K562 (cell line): Measurements from ENCODE around the gene DGCR8. TPM values are rescaled to one million over a fixed set of nuclear protein-coding genes. Genes with fewer than 3 reads are reported as not detected.

ENCODE experiments used
- CCNT2 ChIP-seq: IDR thresholded peaks from 2 replicates; pipeline ENCODE4 v1.6.1; 2011; ENCODE audit warnings: borderline replicate concordance, low read depth, mild to moderate bottlenecking, moderate library complexity, mixed read lengths, low read length; ENCODE audit not compliant: insufficient read length; ENCODE audit errors: extremely low read depth
- CREB3L1 ChIP-seq: fragments of 450-650 bp; IDR thresholded peaks from 2 replicates; pipeline ENCODE4 v1.6.1; 2014; ENCODE audit warnings: low read depth, mild to moderate bottlenecking, moderate library complexity, borderline replicate concordance
- ESRRB ChIP-seq: fragments of 250-450 bp; sonication (Bioruptor Pico); IDR thresholded peaks from 2 replicates; pipeline ENCODE4 v1.5.0; 2020; ENCODE audit warnings: mild to moderate bottlenecking, moderate library complexity, borderline replicate concordance
- FOXJ3 ChIP-seq: sonication (generic); formaldehyde crosslinking; IDR thresholded peaks from 2 replicates; pipeline ENCODE4 v1.4.0; 2020; ENCODE audit warnings: mild to moderate bottlenecking, missing genetic modification reagents
- GABPB2 ChIP-seq: fragments of 250-450 bp; sonication (Bioruptor Pico); conservative IDR thresholded peaks from 2 replicates; pipeline ENCODE4 v1.5.1; 2021; ENCODE audit warnings: mild to moderate bottlenecking
- GTF2B ChIP-seq: IDR thresholded peaks from 2 replicates; pipeline ENCODE4 v1.6.1; 2011; ENCODE audit not compliant: insufficient read length; ENCODE audit errors: extremely low read depth
- JUNB ChIP-seq: fragments of 450-650 bp; formaldehyde crosslinking; conservative IDR thresholded peaks from 2 replicates; pipeline ENCODE4 v1.4.0; 2020; ENCODE audit warnings: mild to moderate bottlenecking
- MEIS2 ChIP-seq: fragments of 450-650 bp; IDR thresholded peaks from 2 replicates; pipeline ENCODE4 v1.6.1; 2014; ENCODE audit warnings: mild to moderate bottlenecking; ENCODE audit not compliant: partially characterized antibody
- NFE2L1 ChIP-seq: fragments of 450-650 bp; IDR thresholded peaks from 2 replicates; pipeline ENCODE4 v1.6.1; 2016; ENCODE audit warnings: missing genetic modification characterization, low read depth, mild to moderate bottlenecking, missing compliant biosample characterization, moderate library complexity, borderline replicate concordance
- PML ChIP-seq: IDR thresholded peaks from 2 replicates; pipeline ENCODE4 v1.6.1; 2012; ENCODE audit warnings: low read length, inconsistent platforms
- POLR2AphosphoS2 ChIP-seq: IDR thresholded peaks from 2 replicates; pipeline ENCODE4 v1.6.1; 2012; ENCODE audit warnings: low read length, improper control_type of control experiment
- POLR2G ChIP-seq: fragments of 200-400 bp; formaldehyde crosslinking; IDR thresholded peaks from 2 replicates; pipeline ENCODE4 v1.6.1; 2017; ENCODE audit warnings: low read depth, mild to moderate bottlenecking, antibody characterized with exemption, low read length, moderate library complexity
- RBM15 ChIP-seq: fragments of 200-400 bp; formaldehyde crosslinking; IDR thresholded peaks from 2 replicates; pipeline ENCODE4 v1.6.1; 2018; ENCODE audit warnings: mild to moderate bottlenecking, low read length, moderate library complexity; ENCODE audit not compliant: insufficient read depth
- RBM22 ChIP-seq: fragments of 200-400 bp; formaldehyde crosslinking; IDR thresholded peaks from 2 replicates; pipeline ENCODE4 v1.6.1; 2018; ENCODE audit warnings: low read length, low read depth; ENCODE audit not compliant: poor library complexity, severe bottlenecking
- SFPQ ChIP-seq: fragments of 200-400 bp; formaldehyde crosslinking; IDR thresholded peaks from 2 replicates; pipeline ENCODE4 v1.6.1; 2017; ENCODE audit warnings: mild to moderate bottlenecking, low read depth, low read length, moderate library complexity
- SMARCE1 ChIP-seq: fragments of 450-650 bp; IDR thresholded peaks from 2 replicates; pipeline ENCODE4 v1.7.1; 2016; ENCODE audit warnings: mild to moderate bottlenecking
- SNRNP70 ChIP-seq: fragments of 200-400 bp; formaldehyde crosslinking; optimal IDR thresholded peaks from 2 replicates; pipeline ENCODE3; 2017; ENCODE audit warnings: low read depth, low read length
- ZBTB12 ChIP-seq: fragments of 250-450 bp; sonication (Bioruptor Pico); IDR thresholded peaks from 2 replicates; pipeline ENCODE4 v1.4.0; 2020
- ZNF134 ChIP-seq: fragments of 250-450 bp; sonication (Bioruptor Pico); conservative IDR thresholded peaks from 2 replicates; pipeline ENCODE4 v1.4.0; 2020
- ZNF212 ChIP-seq: fragments of 450-650 bp; formaldehyde crosslinking; IDR thresholded peaks from 2 replicates; pipeline ENCODE4 v1.4.0; 2020; ENCODE audit warnings: mild to moderate bottlenecking
- ZNF644 ChIP-seq: fragments of 200-800 bp; sonication (Bioruptor generic); IDR thresholded peaks from 2 replicates; pipeline ENCODE4 v1.6.1; 2016; ENCODE audit warnings: low read depth, missing genetic modification characterization, missing compliant biosample characterization
- polyA plus RNA-seq, 8 experiments: library from polyadenylated mRNA; depleted of rRNA in 4 of 8; stranded (reverse) in 5 of 8; unstranded in 3 of 8; fragments of >200 nt; fragmentation: Nextera tagmentation in 2 of 8; fragmentation: Illumina TruSeq in 1 of 8; extraction: Ambion mirVana in 2 of 8; extraction: Trizol in 1 of 8; gene quantifications; 2 replicates each; pipeline versions ENCODE4 v1.2.1 to v1.2.3, GENCODE V29; 2011 to 2014; ENCODE audit warnings: inconsistent platforms in 1 of 8, missing spikeins in 1 of 8
- total RNA-seq, 7 experiments: library from RNA; depleted of rRNA in 6 of 7; stranded (reverse); fragments of >200 nt in 6 of 7; fragmentation: Illumina TruSeq in 2 of 7; extraction: Trizol in 2 of 7; gene quantifications; 2 replicates each; pipeline versions ENCODE4 v1.2.1 to v1.2.3, GENCODE V29; 2011 to 2021; ENCODE audit warnings: low replicate concordance in 1 of 7

Gene DGCR8
- total and polyA plus RNA-seq, 9 of the 15 experiments (the other 6 are each of a cell fraction or from before 2014, with no cell fraction given) = 5.9 to 144 (median 80.1) TPM

GRCh38 chr22:20101638-20102037 is 21.6 kb downstream of the DGCR8 start (continued):
- no peak for TF ChIP-seq SFPQ
- TF ChIP-seq ZNF134 = no peak
- TF ChIP-seq ZBTB12 = no peak
- peak; percentile 51; the same call in 1 of the 2 replicates for TF ChIP-seq POLR2G
- TF ChIP-seq FOXJ3 (CRISPR knock-in tag) = no peak
- 0 out of 2 replicates have a peak, but pooled peaks have one; percentile 3 for TF ChIP-seq PML
- no peak for TF ChIP-seq ESRRB
- TF ChIP-seq JUNB (CRISPR knock-in tag) = no peak
- peak; percentile 23; the same call in 1 of the 2 replicates for TF ChIP-seq POLR2AphosphoS2
- peak; percentile 72 for TF ChIP-seq RBM22
- no peak for TF ChIP-seq CCNT2
- TF ChIP-seq ZNF644 = no peak
- no peak for TF ChIP-seq CREB3L1
- TF ChIP-seq RBM15 = no peak
- no peak for TF ChIP-seq SNRNP70
- TF ChIP-seq MEIS2 = no peak
- no peak for TF ChIP-seq SMARCE1
- TF ChIP-seq GTF2B = no peak
- TF ChIP-seq NFE2L1 (tag) = no peak
- TF ChIP-seq ZNF212 (CRISPR knock-in tag) = no peak
- no peak for TF ChIP-seq GABPB2 (CRISPR knock-in tag)
